HCT116 (cell line): ENCODE measurements around the gene THOP1. TPM values are rescaled to one million over a fixed set of nuclear protein-coding genes. Genes with fewer than 3 reads are reported as not detected.

Source experiments
- ATAC-seq: fragments of 200-7000 bp; cut with Tn5 transposase; 2 replicates; pipeline ENCODE4 v1.9.1; 2020; ENCODE audit warnings: mild to moderate bottlenecking, moderate library complexity
- BruUV-seq: library from RNA; stranded (reverse); fragments of 400-500 nt; replicated peaks from 2 replicates; lab custom pipeline; 2021; lab: Mats Ljungman, UMichigan
- CTCF ChIA-PET: fragments of 300-600 bp; sonication (Branson Sonifier 250); formaldehyde crosslinking; loops from one replicate; lab custom pipeline; 2021; ENCODE audit warnings: antibody characterized with exemption; lab: Charles Lee
- POLR2A ChIA-PET: fragments of 300-600, 350-600 bp; sonication (Branson Sonifier 250); formaldehyde crosslinking; loops from one replicate; lab custom pipeline; 2021; ENCODE audit warnings: antibody characterized with exemption; lab: Charles Lee
- RAD21 ChIA-PET, 2 experiments: fragments of 300-600 bp; sonication (Branson Sonifier 250); formaldehyde crosslinking; loops; one replicate each; lab custom pipeline; 2023; ENCODE audit warnings: low total read pairs in 2 of 2; ENCODE audit not compliant: uncharacterized antibody in 2 of 2, unreplicated experiment in 2 of 2, low non-redundant PET in 1 of 2; lab: Charles Lee
- DNase-seq: peaks from one replicate; pipeline ENCODE4 v3.0.0-alpha.2; 2010; ENCODE audit warnings: low read depth, low spot score
- H2AFZ ChIP-seq: fragments of 200-600 bp; shearing (Covaris generic), sonication (generic); 2 replicates; pipeline ENCODE4 v1.6.1; 2017; ENCODE audit warnings: low read depth, mixed run types, mixed read lengths, antibody characterized with exemption, low read length; ENCODE audit not compliant: poor library complexity, severe bottlenecking
- H3K27ac ChIP-seq: 2 replicates; pipeline ENCODE4 v1.5.1; 2012; ENCODE audit warnings: low read depth, low read length
- H3K27me3 ChIP-seq: fragments of 200-600 bp; sonication (generic); 2 replicates; pipeline ENCODE4 v1.6.1; 2016; ENCODE audit warnings: mixed run types, low read length, mixed read lengths; ENCODE audit not compliant: insufficient read depth
- H3K36me3 ChIP-seq, 2 experiments: fragments of 200-500 bp in 1 of 2; fragments of 200-600 bp in 1 of 2; sonication (Bioruptor generic) in 1 of 2; sonication (generic) in 1 of 2; 2 replicates each; pipeline versions ENCODE4 v1.5.1 to v1.6.1; 2014 to 2016; ENCODE audit warnings: low read length in 2 of 2, inconsistent platforms in 1 of 2, mixed read lengths in 1 of 2, mixed run types in 1 of 2; ENCODE audit not compliant: insufficient read depth in 2 of 2, control insufficient read depth in 1 of 2
- H3K4me1 ChIP-seq, 2 experiments: fragments of 200-600 bp in 1 of 2; sonication (generic) in 1 of 2; 2 replicates each; pipeline versions ENCODE4 v1.5.1 to v1.6.1; 2012 to 2017; ENCODE audit warnings: low read length in 2 of 2, inconsistent platforms in 1 of 2, mild to moderate bottlenecking in 1 of 2, mixed read lengths in 1 of 2, mixed run types in 1 of 2, moderate library complexity in 1 of 2; ENCODE audit not compliant: insufficient read depth in 2 of 2, control insufficient read depth in 1 of 2
- H3K4me2 ChIP-seq: fragments of 200-600 bp; sonication (generic); 2 replicates; pipeline ENCODE4 v1.6.1; 2017; ENCODE audit warnings: mixed run types, low read length, mixed read lengths
- H3K4me3 ChIP-seq, 2 experiments: fragments of 200-600 bp in 1 of 2; sonication (generic) in 1 of 2; replicated peaks in 1 of 2; 2 replicates each; pipeline ENCODE4 v1.5.1; 2011 to 2016; ENCODE audit warnings: low read length in 2 of 2, control low read depth in 1 of 2, low read depth in 1 of 2, mild to moderate bottlenecking in 1 of 2, mixed read lengths in 1 of 2, mixed run types in 1 of 2
- H3K79me2 ChIP-seq: fragments of 200-600 bp; sonication (generic); 2 replicates; pipeline ENCODE4 v1.6.1; 2017; ENCODE audit warnings: mild to moderate bottlenecking, mixed run types, low read length, moderate library complexity, mixed read lengths; ENCODE audit not compliant: insufficient read depth
- H3K9ac ChIP-seq: fragments of 200-600 bp; sonication (generic); 2 replicates; pipeline ENCODE4 v1.6.1; 2016; ENCODE audit warnings: low read length, mixed read lengths
- H3K9me2 ChIP-seq: fragments of 200-600 bp; sonication (generic), shearing (Covaris generic); 2 replicates; pipeline ENCODE4 v1.6.1; 2017; ENCODE audit warnings: mixed run types, mild to moderate bottlenecking, moderate library complexity; ENCODE audit not compliant: insufficient read depth
- H3K9me3 ChIP-seq, 2 experiments: fragments of 200-500 bp in 1 of 2; fragments of 200-600 bp in 1 of 2; sonication (Bioruptor generic) in 1 of 2; sonication (generic) in 1 of 2; 2 replicates each; pipeline ENCODE4 v1.6.1; 2014 to 2017; ENCODE audit warnings: low read length in 2 of 2, mixed read lengths in 2 of 2, inconsistent platforms in 1 of 2, low read depth in 1 of 2, mild to moderate bottlenecking in 1 of 2, mixed run types in 1 of 2, moderate library complexity in 1 of 2; ENCODE audit not compliant: control insufficient read depth in 1 of 2, insufficient read depth in 1 of 2
- H4K20me1 ChIP-seq: fragments of 200-600 bp; sonication (generic), shearing (Covaris generic); 2 replicates; pipeline ENCODE4 v1.6.1; 2017; ENCODE audit warnings: mixed run types, mild to moderate bottlenecking, moderate library complexity; ENCODE audit not compliant: insufficient read depth
- JUND ChIP-seq: IDR thresholded peaks from 2 replicates; pipeline ENCODE4 v1.6.1; 2012
- POLR2A ChIP-seq: IDR thresholded peaks from 2 replicates; pipeline ENCODE4 v1.7.0; 2011; ENCODE audit warnings: borderline replicate concordance; ENCODE audit not compliant: insufficient read depth, insufficient read length; ENCODE audit errors: extremely low read depth
- POLR2AphosphoS5 ChIP-seq: IDR thresholded peaks from 2 replicates; pipeline ENCODE4 v1.6.1; 2011; ENCODE audit warnings: mild to moderate bottlenecking, low read depth, low read length, moderate library complexity
- RAD21 ChIP-seq: IDR thresholded peaks from 2 replicates; pipeline ENCODE4 v1.6.1; 2012; ENCODE audit warnings: low read depth, mild to moderate bottlenecking
- YY1 ChIP-seq: IDR thresholded peaks from 2 replicates; pipeline ENCODE4 v1.6.1; 2011; ENCODE audit warnings: low read length, low read depth, moderate library complexity, mild to moderate bottlenecking; ENCODE audit not compliant: insufficient replicate concordance; ENCODE audit errors: extremely low read depth
- ZFX ChIP-seq: fragments of 450-650 bp; IDR thresholded peaks from 2 replicates; pipeline ENCODE4 v1.6.1; 2017
- ZNF274 ChIP-seq: fragments of 200-500 bp; sonication (Bioruptor generic); IDR thresholded peaks from 2 replicates; pipeline ENCODE4 v1.6.1; 2014; ENCODE audit warnings: mild to moderate bottlenecking, low read depth, low read length, inconsistent platforms
- intact Hi-C: fragments of 100-400 bp; cut with micrococcal nuclease; formaldehyde crosslinking; loops from 2 replicates; pipeline ENCODE4 v1.10.0; 2022
- total RNA-seq: library from RNA; stranded (reverse); gene quantifications from one replicate; pipeline ENCODE4 v1.2.1, GENCODE V29; 2021; ENCODE audit not compliant: unreplicated experiment
- TF ChIP-seq, protein P1 (sequence below): IDR thresholded peaks from 2 replicates; pipeline ENCODE4 v1.6.1; 2012; ENCODE audit warnings: low read depth
- TF ChIP-seq, protein P2 (sequence below): IDR thresholded peaks from 2 replicates; pipeline ENCODE4 v1.6.1; 2012
- TF ChIP-seq, protein P3 (sequence below), 3 experiments: fragments of 200-600 bp in 1 of 3; sonication (generic) in 1 of 3; IDR thresholded peaks in 2 of 3; conservative IDR thresholded peaks in 1 of 3; 2 replicates each; pipeline ENCODE4 v1.5.1; 2012 to 2017; ENCODE audit warnings: low read depth in 2 of 3, low read length in 2 of 3, antibody characterized with exemption in 1 of 3, borderline replicate concordance in 1 of 3, control low read depth in 1 of 3, mild to moderate bottlenecking in 1 of 3, mixed read lengths in 1 of 3, mixed run types in 1 of 3, moderate library complexity in 1 of 3; ENCODE audit not compliant: insufficient read depth in 1 of 3

The THOP1 gene
- total RNA-seq, 1 experiment from 2014 or later, result 201 TPM

DNA sequence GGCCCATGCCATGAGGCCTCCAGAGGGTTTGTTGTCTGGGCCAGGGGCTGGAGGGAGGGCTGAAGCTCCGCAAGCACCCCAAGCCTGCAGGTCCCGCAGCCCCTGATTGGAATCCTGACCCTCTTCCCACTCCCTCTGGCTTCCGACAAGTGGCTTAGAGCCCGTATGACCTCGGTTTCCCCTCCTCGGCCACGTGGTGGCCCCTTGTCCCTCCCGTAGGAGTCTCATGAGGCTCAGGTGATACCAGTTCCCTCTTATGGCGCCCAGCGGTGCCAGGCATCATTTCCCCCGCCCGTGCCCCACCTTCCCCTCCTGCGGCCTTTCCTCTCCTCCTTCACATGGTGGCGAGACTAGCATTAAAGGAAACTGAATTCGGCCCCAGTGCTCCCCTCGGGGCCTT is 6.1 kb downstream of the THOP1 start:
- BruUV-seq, result no TSS peak
- TF ChIP-seq JUND (no peak), RAD21 (no peak), ZNF274 (no peak), ZFX (no peak), POLR2A (no peak), YY1 (no peak), POLR2AphosphoS5 (no peak)
- TF ChIP-seq, protein P1, sequence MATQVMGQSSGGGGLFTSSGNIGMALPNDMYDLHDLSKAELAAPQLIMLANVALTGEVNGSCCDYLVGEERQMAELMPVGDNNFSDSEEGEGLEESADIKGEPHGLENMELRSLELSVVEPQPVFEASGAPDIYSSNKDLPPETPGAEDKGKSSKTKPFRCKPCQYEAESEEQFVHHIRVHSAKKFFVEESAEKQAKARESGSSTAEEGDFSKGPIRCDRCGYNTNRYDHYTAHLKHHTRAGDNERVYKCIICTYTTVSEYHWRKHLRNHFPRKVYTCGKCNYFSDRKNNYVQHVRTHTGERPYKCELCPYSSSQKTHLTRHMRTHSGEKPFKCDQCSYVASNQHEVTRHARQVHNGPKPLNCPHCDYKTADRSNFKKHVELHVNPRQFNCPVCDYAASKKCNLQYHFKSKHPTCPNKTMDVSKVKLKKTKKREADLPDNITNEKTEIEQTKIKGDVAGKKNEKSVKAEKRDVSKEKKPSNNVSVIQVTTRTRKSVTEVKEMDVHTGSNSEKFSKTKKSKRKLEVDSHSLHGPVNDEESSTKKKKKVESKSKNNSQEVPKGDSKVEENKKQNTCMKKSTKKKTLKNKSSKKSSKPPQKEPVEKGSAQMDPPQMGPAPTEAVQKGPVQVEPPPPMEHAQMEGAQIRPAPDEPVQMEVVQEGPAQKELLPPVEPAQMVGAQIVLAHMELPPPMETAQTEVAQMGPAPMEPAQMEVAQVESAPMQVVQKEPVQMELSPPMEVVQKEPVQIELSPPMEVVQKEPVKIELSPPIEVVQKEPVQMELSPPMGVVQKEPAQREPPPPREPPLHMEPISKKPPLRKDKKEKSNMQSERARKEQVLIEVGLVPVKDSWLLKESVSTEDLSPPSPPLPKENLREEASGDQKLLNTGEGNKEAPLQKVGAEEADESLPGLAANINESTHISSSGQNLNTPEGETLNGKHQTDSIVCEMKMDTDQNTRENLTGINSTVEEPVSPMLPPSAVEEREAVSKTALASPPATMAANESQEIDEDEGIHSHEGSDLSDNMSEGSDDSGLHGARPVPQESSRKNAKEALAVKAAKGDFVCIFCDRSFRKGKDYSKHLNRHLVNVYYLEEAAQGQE, result no peak
- TF ChIP-seq, protein P2, sequence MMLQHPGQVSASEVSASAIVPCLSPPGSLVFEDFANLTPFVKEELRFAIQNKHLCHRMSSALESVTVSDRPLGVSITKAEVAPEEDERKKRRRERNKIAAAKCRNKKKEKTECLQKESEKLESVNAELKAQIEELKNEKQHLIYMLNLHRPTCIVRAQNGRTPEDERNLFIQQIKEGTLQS, result no peak
- TF ChIP-seq, protein P3, sequence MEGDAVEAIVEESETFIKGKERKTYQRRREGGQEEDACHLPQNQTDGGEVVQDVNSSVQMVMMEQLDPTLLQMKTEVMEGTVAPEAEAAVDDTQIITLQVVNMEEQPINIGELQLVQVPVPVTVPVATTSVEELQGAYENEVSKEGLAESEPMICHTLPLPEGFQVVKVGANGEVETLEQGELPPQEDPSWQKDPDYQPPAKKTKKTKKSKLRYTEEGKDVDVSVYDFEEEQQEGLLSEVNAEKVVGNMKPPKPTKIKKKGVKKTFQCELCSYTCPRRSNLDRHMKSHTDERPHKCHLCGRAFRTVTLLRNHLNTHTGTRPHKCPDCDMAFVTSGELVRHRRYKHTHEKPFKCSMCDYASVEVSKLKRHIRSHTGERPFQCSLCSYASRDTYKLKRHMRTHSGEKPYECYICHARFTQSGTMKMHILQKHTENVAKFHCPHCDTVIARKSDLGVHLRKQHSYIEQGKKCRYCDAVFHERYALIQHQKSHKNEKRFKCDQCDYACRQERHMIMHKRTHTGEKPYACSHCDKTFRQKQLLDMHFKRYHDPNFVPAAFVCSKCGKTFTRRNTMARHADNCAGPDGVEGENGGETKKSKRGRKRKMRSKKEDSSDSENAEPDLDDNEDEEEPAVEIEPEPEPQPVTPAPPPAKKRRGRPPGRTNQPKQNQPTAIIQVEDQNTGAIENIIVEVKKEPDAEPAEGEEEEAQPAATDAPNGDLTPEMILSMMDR (IDR thresholded peaks at IDR 0.05 in 2 of 3, conservative IDR thresholded peaks at IDR 0.05 in 1 of 3; ENCODE audit: borderline replicate concordance in 1 of 3, insufficient read depth in 1 of 3, low read depth in 2 of 3, low read length in 2 of 3), result no peak
- DNase-seq (no peak), ATAC-seq (no peak)
- Histone ChIP-seq H4K20me1 (no peaks in the 10 kb centered on the region), H3K36me3 (peaks cover 28 to 41% of the 10 kb centered on the region in 2 experiments; a peak in 3 of 4 replicates), H3K4me1 (peaks cover 4 to 9% of the 10 kb centered on the region in 2 experiments), H2AFZ (no peak overlapping the region), H3K27me3 (no peaks in the 10 kb centered on the region), H3K4me3 (no peak overlapping the region), H3K4me2 (no peak overlapping the region), H3K79me2 (peaks cover 72% of the 10 kb centered on the region), H3K9me3 (no peaks in the 10 kb centered on the region), H3K9me2 (no peaks in the 10 kb centered on the region), H3K9ac (no peak overlapping the region), H3K27ac (no peak overlapping the region)
- POLR2A ChIA-PET, result no interaction called here
- intact Hi-C loops, result no loop called here
- CTCF ChIA-PET, result no interaction called here
- RAD21 ChIA-PET, result no interaction called here
